GM19452 (cell line): Measurements from ENCODE around the gene GALNT18.

Experiments
- ATAC-seq: cut with Tn5 transposase; IDR thresholded peaks from one replicate; pipeline ENCODE4 v1.9.1; 2021; ENCODE audit not compliant: unreplicated experiment

Gene GALNT18

DNA sequence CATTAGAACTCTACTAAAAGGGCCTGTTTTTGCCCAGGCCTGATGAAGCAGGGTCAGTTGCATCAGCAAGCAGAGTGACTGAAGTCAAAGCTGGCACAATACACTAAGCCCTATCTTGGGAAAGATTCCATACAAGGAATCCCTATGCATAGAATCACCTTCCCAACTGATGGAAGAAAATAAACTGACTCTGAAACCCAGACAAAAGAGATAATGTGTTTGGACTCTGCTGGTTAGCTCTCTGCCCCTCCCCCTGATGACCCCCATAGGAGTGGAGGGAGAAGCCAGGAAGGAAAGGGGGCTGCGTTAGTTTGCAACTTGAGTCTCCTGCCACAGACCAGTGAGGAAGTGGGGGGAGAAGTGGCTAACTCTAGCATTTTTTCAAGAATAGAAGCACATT is 32.9 kb downstream of the GALNT18 start:
- ATAC-seq: no peak

DNA sequence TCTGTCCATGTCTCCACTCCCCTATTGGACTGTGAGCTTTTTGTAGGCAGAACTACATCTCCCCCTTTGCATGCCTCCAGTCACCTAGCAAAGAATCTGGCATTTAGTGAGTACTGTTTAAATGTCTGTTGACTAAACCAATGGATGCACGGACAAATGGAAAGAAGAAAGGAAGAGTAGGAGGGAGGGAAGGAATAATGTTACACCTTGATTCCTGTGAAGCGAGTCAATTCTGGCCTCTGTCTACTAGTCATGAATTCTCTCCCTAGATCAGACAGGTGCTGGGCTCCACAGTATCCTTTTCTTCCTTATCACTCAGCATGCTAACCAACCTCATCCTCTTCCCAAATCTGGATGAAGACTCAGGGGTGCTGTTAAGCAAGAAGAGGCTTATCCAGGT is 33.6 kb downstream of the GALNT18 start:
- ATAC-seq: no peak

DNA sequence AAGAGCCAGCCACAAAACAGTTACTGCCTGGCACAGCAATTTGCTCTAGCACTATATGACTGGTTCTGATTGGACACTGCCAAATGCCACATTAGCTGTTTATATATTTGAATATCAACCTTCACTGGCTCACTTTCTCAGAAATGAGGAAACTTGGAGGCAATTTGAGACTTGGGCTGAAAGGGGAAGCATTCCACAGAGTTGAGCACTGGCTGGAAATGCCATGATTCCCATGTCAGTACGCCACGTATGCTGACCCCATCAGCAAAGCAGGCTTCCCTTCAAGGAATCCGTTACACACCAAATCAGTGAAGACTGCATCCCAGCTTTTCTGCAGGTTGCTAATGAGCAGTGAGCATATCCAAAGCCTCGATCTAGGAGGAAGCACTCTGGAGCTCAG is 34.7 kb downstream of the GALNT18 start:
- no peak for ATAC-seq

DNA sequence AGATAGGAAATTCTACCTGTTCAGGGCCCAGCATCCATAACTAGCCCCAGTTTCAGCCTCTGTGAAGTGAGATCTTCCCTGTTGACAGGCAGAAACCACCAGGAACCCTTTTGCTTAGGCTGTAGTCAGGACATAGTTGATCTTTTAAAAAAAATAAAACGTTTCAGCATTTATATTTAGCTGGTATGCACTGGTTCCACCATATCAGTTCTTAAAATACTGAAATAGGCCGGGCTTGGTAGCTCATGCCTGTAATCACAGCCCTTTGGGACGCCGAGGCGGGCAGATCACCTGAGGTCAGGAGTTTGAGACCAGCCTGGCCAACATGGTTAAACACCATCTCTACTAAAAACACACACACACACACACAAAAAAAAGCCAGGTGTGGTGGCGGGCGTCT is 35.3 kb downstream of the GALNT18 start:
- no peak for ATAC-seq

DNA sequence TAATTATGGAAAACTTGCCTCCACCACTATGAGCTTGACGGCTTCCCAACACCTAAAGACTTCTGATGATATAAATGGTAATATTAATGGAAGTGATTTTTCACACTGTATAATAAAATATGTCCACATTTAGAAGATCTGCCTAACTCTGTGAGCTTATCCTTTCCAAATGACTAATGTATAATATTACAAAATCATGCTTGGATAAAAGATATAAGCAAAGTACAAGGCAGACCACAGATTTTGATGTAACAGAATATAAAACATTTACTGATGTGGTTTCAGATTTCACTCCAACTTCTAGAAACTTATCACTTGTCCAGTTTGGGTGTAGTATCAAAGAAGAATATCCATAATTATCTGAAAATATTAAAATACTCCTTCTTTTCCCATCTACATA is 36.9 kb downstream of the GALNT18 start:
- ATAC-seq: no peak

DNA sequence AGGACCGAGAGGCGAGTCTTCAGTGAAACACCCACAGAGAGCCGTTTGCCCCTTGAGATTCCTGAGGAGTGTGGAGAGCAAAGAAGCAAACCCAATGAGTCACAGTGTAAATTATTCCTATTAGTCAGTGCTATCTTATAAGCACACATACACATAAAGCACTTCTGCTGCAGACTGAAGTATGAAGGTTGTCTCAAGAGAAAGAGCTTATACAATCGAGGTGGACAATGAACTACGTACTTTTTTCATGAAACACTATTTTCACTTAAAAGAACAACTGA is 37.3 kb downstream of the GALNT18 start:
- no peak for ATAC-seq

DNA sequence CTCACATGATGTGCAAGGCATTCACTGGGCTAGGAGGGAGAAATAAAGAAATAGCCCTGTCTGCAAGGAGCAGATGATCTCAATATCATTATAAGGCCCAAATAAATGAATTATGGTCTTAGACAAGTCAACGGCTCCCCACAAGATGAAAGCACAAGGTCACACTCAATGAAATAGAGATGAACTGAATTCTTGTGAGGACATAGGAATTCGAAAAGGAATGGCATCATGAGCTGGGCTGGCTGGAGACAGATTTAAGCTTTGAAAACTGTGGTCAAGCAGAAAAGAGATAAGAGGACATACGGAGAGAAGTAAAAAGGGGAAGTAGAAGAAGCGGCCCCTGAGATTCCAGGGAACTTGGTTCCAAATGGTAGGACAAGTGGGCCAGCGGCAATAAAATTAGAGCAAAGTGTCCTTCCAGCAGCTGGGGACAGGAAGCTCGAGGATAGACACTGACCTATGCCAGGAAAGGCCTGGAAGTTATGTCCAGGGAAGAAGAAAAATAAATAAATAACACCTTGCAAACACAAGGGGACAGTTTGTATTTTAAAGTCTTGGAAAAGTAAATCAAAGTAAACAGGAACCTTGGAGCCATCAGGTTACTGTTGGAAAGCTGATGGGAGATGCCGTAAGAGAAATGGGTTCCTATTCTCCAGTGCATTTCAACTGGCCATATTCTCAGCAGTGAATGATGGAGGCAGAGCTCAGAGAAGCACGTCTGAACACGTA is 37.8 kb downstream of the GALNT18 start:
- ATAC-seq: no peak

DNA sequence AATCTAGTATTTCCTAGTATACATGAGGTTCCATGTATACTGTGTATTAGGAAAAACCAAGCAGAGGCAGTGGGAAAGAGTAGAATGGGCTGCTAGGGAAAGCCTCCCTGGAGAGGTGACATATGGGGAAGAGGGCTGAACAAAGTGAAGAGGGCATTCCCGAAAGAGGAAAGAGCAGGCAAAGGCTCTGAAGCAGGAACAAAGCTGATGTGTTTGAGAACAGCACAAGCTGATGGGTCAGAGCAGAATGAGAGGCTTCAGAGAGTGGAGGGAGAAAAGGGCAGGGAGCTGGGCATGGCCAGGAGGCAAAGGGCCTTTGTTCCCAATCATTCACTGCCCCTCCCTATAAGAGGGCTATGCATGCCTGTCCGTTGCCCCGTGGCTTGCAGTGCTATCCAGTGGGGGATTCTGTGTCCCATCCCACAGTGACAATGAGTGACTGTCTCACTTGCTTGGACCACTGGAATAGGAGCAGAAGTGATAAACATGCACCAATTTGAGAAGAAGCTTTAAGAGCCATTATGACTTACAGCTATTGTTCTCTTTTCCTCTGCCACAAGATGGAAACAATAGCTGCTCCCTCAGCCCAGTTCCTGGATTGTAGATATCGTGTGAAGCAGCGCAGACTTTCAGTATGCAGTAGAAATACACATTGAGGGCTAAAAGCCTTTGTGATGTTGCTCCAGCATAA is 39.6 kb downstream of the GALNT18 start:
- ATAC-seq: no peak

DNA sequence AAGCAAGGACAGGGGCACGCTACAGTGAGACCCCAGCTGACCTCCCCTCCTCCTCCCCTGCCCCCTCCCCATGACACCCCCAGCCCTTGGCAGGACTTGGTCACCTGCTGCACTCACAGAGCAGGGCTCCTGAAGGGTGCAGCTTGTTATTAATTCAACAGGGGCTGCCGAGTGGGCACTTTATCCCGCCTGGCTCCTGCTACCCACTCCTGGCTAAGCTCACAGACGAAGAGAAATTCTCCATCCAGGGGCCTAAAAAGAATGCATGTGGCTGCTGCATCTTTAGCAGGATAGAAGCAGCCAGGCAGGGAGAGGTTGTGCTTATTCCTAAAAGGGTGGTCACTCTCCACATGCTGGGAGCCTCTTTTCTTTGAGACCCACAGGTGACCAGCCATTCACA is 40.3 kb downstream of the GALNT18 start:
- no peak for ATAC-seq

DNA sequence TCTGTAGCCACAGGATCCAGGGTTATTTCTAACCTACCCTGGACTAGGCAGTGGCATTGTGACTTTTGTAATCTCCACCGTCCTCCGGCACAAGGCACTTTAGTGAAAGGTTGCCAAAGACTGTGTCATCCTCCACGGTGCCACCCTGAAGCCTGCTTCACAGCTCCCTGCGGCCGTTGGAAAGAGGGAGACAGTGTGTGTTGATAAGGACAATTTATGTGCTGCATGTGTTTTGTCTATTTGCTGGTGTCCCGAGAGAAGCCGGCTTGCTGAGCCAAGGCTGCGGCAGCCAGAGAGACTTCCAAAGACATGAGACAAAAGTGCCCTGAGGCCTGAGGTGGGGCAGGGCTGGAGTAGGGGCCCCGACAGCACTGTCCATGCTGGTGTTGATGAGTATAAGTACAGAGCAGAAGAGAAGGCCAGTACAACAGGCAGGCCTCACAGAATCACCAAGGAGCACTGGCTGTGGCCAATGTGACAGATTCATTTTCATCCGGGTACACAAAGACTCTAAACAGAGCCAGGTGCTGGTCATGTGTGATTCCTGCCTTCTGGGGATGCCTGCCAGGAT is 40.9 kb downstream of the GALNT18 start:
- ATAC-seq: no peak

DNA sequence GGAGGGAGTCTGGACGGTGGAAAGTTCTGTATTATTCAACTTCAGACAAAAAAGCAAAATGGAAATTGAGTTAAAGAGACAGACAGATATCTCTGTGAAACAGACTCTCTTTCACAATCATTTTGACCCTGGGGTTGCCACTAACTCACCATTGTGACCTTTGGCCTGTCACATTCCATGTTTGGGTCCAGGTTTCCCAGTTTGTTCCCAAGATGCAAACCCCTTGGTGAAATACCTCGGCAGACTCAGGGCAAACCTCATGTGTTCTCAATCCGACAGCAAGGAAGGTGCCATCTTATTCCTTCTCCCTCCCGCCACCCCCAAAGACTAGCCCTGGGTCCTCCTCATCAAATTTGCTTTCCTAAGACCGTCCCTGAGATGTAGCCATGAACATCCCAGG is 41.8 kb downstream of the GALNT18 start:
- no peak for ATAC-seq

DNA sequence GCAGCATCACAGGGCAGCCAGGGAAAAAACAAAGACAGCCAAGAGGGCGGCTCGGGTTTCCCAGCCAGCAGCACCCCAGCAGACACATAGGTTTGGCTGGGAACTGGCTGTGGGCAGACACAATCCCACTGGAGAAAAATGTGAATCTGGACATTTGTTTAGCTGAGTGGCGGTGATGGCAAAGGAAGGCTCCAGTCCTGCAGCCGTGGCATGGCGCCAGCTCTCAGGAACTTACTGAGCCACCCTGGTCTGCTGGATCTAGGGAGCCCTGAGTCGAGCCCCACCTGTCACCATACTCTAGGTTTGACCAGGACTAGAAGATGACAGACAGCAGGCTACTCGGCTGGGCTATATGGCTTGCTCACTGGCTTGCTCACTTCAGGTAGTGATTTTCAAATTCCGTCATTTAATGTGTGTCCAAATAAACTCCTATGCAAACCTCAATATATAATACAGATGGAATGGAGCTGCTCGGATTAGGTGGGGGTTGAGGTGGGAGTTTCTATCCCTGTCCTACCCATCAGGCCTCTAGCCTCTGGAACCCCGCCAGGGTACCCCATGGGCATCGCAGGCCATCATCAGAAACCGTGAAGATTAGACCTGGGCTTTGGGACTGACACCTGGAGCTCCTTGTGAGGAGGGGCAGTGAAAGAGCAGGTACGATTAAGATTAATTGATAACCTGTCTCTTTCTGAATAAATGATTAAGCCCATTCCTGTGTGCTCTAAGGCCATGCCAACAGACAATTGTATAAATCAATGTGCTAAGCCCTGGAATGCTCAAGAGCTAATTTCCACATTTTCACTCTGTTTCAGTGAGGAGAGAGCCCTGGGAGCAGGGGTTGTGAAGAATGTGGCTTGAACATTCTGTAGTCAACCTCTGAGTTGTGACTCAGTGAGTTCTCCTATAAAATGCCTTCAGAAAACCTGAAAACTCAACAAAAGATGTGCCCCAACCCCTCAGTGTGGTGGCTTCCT is 42.5 kb downstream of the GALNT18 start:
- ATAC-seq: no peak

DNA sequence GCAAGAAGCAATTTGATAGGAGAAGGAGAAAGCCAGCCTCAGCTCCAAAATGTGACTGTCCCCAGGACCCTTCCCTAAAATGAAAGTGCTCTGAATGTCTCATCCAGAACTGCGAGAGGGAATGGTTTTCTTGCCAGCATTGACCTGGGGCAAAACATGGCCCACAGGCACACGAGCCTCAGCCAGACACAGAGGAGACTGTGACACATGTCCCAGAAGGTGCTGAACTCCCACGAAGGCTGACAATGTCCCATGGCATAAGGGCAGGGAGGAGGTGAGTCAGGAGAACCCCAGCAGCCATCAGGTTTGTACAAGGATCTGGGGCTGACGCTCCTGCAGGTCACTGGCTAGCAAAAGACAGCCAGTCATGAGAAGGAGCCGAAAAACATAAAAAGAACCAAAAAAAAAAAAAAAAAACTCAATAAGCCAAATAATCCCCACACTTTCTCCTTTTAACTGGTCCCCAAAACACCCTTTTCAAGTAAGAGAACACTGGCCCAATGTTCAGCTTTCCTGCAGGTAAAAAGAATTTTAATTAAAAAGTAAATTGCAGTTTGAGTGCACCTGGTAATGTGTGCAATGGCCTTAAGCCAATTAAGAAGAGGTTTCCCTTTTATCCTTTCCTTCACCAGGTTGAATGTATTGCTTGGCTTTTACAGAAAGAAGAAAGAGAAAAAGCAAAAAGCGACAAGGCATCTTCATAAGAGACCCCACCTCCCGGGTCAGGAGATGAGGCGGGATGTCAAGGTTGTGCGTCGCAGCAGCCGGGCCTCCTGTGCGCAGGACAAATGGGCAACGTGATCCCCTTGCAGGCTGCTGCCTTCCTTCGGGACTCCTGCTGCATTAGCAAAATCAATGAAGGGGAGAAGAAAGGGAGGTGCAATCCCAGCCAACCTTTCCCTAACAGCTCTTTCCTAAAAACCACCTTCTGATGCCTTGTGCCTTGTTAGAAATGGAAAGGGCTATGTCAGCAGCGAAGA is 43.6 kb downstream of the GALNT18 start:
- no peak for ATAC-seq

DNA sequence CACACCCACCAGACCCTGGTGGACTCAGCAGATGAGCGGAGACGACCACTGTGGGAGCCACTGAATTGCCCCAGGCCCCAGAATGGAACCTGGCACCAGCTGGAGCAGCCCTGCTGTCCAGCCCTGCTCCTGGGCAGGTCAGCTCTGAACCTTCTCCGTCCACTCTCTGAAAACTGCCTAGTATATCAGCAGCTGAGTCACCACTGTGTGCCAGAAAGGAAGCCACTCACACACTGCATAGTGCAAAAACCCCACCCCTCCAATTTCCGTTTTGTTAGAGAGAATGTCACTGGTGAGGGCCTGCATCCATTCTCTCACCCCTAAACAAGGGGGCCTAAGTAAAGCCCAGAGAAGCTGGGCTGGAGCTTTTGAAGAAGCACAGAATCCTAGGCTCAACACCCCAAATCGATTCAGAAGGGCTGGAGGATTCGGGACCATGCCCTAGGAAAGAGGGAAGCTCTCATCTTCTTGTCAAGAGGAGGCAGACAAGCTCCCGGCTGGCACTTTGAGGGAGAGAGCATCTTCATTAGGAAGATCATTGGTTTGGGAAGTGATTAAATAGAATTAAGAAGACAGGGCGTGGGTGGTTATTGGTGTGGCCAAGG is 44.5 kb downstream of the GALNT18 start:
- no peak for ATAC-seq

DNA sequence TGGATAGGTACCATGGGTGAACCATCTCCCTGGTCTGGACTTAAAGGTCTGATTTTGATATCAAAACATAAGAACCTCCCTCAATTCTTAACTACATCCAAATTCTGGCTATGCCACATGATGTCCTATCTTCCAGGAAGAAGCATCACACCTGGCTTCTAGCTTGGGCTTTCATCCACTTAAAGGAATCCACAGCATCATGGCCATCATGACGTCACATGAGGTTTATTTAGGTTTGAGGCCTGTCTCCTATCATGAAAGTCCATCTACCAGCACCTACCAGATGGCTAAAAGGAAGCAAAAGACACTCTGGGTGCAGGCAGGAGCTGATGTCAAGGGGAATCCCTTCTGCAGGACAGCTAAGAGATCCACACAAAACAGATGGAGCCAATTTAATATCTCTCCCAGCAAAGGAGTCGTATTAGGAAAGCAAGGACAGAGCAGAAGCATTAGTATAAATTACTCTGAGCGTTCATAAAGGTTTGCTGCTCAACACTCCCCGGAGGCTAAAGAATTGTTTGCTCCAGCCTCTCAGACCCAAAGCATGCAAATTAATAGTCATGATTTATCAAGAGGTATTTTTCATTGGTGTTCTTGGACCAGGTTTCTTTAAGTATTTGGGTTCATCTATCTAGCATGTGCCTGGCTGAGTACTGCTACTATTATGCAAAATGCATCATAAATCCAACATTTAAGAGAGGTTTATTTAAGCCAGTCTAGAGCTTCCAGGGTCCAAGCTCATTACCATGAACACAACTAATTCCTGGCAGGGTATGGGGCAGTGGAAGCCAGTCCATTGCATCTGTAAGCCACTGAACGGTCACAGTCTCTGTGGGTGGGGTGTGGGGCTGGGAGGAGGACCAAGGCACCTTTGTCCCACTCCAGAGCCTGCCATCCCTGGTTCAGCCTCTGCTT is 47.2 kb downstream of the GALNT18 start:
- no peak for ATAC-seq

DNA sequence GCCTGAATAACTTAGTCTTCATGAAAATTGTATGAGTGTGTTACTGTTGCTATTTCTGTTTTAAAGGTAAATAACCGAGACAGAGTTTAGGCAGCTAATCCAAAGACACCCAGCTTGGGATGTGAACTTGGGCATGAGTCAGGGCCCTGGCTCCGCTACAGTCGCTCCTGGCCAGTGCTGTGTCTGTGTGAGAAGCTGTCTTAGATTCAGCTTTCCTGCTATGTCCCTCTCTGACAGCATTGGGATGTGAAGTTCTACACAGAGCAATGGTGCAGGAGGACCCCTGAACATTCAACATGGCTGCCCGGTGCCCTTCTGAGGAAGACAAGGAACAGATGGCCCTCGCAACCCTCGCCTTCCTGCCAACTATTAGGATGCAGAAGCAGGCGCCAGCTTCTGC is 49.4 kb downstream of the GALNT18 start:
- ATAC-seq: no peak

DNA sequence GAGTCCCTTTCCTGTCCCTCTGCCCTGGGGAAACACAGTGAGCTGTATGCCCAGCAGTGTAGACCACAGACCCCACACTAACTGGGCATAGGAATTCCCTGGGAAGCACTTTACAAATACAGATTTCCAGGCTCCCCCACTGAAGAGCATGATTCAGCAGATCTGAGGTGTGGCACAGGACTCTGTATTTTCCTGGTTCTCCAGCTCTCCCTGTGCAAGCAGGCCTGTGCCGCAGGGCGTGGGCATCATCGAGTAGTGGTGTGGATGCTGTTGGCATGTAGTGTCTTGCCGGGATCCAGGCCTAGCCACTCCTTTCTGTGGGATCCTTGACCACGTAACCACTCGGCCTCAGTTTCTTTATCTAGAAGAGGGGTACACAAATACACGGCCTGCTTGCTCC is 49.9 kb downstream of the GALNT18 start:
- ATAC-seq: no peak

DNA sequence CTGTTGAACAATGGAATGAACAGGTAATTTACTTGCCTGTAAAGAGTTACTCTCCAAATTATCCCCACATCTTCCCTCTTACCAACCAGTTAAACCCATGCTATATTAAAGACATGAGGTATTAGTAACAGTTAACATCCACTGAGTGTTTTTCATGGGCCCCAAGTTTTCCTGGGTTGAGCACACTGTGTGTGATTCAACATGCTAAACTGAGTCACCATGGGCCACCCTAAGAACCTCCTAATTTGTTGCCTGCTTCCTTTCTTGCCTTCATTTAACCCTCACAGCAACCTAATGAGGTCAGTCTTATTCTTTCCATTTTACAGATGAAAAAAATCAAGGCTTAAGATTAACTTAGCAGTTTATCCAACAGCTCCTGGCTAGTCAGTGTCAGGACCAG is 51.0 kb downstream of the GALNT18 start:
- no peak for ATAC-seq

DNA sequence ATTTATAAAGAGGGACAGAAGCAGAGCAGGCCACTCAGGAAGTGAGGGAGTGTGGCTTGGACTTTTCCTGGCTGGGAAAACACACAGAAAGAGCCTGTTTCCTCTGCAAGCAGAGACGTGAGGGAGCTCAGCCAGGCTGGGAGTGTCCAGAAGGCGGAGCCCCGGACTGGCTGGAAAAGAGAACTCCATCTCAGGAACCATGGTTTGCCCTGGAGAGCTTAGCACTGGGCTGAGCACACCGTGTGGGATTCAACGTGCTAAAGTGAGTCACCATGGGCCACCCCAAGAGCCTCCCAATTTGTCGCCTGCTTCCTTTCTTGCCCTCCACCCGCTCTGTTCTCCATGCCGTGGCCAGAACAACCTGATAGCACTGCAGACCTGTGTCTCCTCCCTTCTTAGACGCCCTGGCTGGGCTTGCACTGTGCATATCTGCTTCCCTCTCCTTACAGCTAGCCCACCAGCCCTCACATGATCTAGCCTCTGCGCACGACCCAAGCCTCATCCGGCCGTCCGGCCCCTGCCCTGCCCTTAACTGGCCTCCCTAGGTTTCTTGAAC is 51.8 kb downstream of the GALNT18 start:
- no peak for ATAC-seq
